Measurements from ENCODE around the gene CHI3L2. TPM values are rescaled to one million over a fixed set of nuclear protein-coding genes. Genes with fewer than 3 reads are reported as not detected.

CHI3L2 gene
- total and polyA plus RNA-seq, 10 of the 15 experiments (the other 5 are each of a cell fraction or from before 2014, with no cell fraction given): 37.1 to 508 (median 98.3) TPM

GRCh38 chr1:111214884-111215283 is 12.6 kb upstream of the CHI3L2 start:
- WGBS (ENCODE audit: insufficient coverage, insufficient replicate concordance, low lambda C conversion rate, missing lambda C conversion rate): 3% methylated on average over 7 of the region's 7 CpGs
- ATAC-seq: peak; percentile 36
- in situ Hi-C loops (cut with MboI) (no loop called here), intact Hi-C loops (cut with micrococcal nuclease; ENCODE audit: unreplicated experiment) (loop anchor here (5.0 kb wide), 1 partner anchor 343 kb away; the partner anchor contains the start of gene CD53)
- ChIA-PET RAD21 (ENCODE audit: unreplicated experiment) (interaction anchor here (0.7 to 9.9 kb wide), 16 partner anchors 9 to 378 kb away, joined by 3 to 542 read pairs (median 5); partner anchors contain the start of genes CD53, CEPT1, DENND2D and DRAM2), POLR2A (interaction anchor here (0.6 to 8.8 kb wide), 13 partner anchors 8 to 1930 kb away, joined by 3 to 371 read pairs (median 6); partner anchors contain the start of genes CEPT1, DENND2D and DRAM2), SMC1A (ENCODE audit: uncharacterized antibody, unreplicated experiment) (interaction anchor here (0.7 to 12.4 kb wide), 16 partner anchors 7 to 383 kb away, joined by 3 to 284 read pairs (median 6); partner anchors contain the start of genes CEPT1, DENND2D and DRAM2), CTCF (interaction anchor here (0.7 to 8.9 kb wide), 8 partner anchors 9 to 1006 kb away, joined by 3 to 239 read pairs (median 4); partner anchors contain the start of gene DENND2D)
- Histone ChIP-seq H2AFZ (ENCODE audit: control insufficient read depth, low read depth, low read length) (no peak overlapping the region), H3K27me3 (replicated peaks in 1 of 2; ENCODE audit: control insufficient read depth in 2 of 2, insufficient read depth in 2 of 2, low read length in 1 of 2) (no peaks in the 10 kb centered on the region), H3K36me3 (ENCODE audit: control insufficient read depth in 2 of 2, insufficient read depth in 2 of 2, low read length in 1 of 2) (no peaks in the 10 kb centered on the region), H3K79me2 (ENCODE audit: control insufficient read depth, insufficient read depth, low read length) (peaks cover 13% of the 10 kb centered on the region), H3K9ac (ENCODE audit: control insufficient read depth, insufficient read depth, low read length) (peak overlapping the region; percentile 88), H4K20me1 (ENCODE audit: control insufficient read depth, insufficient read depth) (no peaks in the 10 kb centered on the region), H3K4me2 (ENCODE audit: control insufficient read depth, insufficient read depth) (peak overlapping the region; percentile 68), H3K9me3 (replicated peaks; ENCODE audit: control insufficient read depth, insufficient read depth, low read length) (no peaks in the 10 kb centered on the region), H3K4me1 (ENCODE audit: control insufficient read depth, insufficient read depth, low read length) (peaks cover 66% of the 10 kb centered on the region), H3K4me3 (peak overlapping the region; percentile 33; the same call in 1 of the 2 replicates), H3K27ac (ENCODE audit: control insufficient read depth, insufficient read depth) (peak overlapping the region; percentile 100)
- BruUV-seq (replicated peaks): no TSS peak
- peak; percentile 49 for FAIRE-seq
- no peak for DNase-seq (ENCODE audit: low read depth, low spot score)
- no peak for TF ChIP-seq WRNIP1 (IDR thresholded peaks at IDR 0.05; ENCODE audit: borderline replicate concordance, low read depth, low read length)
- peak; percentile 43 for TF ChIP-seq CUX1 (IDR thresholded peaks at IDR 0.05; ENCODE audit: insufficient replicate concordance, low read depth, low read length)
- no peak for TF ChIP-seq KLF5 (IDR thresholded peaks at IDR 0.05; ENCODE audit: partially characterized antibody)
- TF ChIP-seq SKIL (IDR thresholded peaks at IDR 0.05; ENCODE audit: low read depth, poor library complexity, severe bottlenecking): no peak
- TF ChIP-seq SREBF1 (IDR thresholded peaks at IDR 0.05; ENCODE audit: low read length): no peak
- no peak for TF ChIP-seq CEBPZ (IDR thresholded peaks at IDR 0.05; ENCODE audit: low read depth, low read length)
- no peak for TF ChIP-seq ATF7 (IDR thresholded peaks at IDR 0.05; ENCODE audit: low read depth)
- no peak for TF ChIP-seq DPF2 (IDR thresholded peaks at IDR 0.05)
- TF ChIP-seq RELB (IDR thresholded peaks at IDR 0.05; ENCODE audit: low read depth): peak; percentile 12; the same call in 1 of the 2 replicates
- TF ChIP-seq NFYA (IDR thresholded peaks at IDR 0.05; ENCODE audit: borderline replicate concordance, low read depth, low read length): no peak

Data from GM12878 (cell line).